Measurements from ENCODE around the gene CAMK1G. TPM values are rescaled to one million over a fixed set of nuclear protein-coding genes. Genes with fewer than 3 reads are reported as not detected.

Gene CAMK1G
- total RNA-seq, 1 donor from 2014 or later, result not detected

DNA sequence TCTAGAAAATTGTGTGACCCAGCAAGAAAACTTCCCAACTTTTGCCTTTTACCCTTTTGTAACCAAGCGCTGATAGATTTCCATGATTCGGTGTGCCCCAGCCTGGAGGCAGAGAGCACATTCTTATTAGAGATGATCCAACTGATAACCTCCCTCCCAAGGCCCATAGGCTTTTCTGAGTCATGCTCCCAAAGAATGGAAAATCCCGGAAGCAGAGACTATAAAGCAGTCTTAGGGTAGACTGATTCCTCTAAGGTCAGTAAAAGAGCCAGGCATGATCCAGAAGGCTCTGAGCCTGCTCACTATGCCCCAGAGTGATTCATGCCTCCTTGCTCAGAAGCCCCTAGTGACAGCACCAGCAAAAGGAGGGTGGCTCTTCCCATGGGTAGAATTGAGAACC is 4.3 kb downstream of the CAMK1G start:
- Mint-ChIP-seq H3K4me3 (ENCODE audit: unreplicated experiment) (no peak overlapping the region), H3K9me3 (ENCODE audit: unreplicated experiment) (no peaks in the 10 kb centered on the region), H3K27ac (ENCODE audit: unreplicated experiment) (no peak overlapping the region), H3K27me3 (ENCODE audit: unreplicated experiment) (peaks cover 2% of the 10 kb centered on the region), H3K4me1 (ENCODE audit: unreplicated experiment) (no peaks in the 10 kb centered on the region), H3K36me3 (ENCODE audit: low read depth, unreplicated experiment) (no peaks in the 10 kb centered on the region)
- TF ChIP-seq, protein P1, sequence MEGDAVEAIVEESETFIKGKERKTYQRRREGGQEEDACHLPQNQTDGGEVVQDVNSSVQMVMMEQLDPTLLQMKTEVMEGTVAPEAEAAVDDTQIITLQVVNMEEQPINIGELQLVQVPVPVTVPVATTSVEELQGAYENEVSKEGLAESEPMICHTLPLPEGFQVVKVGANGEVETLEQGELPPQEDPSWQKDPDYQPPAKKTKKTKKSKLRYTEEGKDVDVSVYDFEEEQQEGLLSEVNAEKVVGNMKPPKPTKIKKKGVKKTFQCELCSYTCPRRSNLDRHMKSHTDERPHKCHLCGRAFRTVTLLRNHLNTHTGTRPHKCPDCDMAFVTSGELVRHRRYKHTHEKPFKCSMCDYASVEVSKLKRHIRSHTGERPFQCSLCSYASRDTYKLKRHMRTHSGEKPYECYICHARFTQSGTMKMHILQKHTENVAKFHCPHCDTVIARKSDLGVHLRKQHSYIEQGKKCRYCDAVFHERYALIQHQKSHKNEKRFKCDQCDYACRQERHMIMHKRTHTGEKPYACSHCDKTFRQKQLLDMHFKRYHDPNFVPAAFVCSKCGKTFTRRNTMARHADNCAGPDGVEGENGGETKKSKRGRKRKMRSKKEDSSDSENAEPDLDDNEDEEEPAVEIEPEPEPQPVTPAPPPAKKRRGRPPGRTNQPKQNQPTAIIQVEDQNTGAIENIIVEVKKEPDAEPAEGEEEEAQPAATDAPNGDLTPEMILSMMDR (IDR thresholded peaks at IDR 0.05; ENCODE audit: unreplicated experiment), result no peak
- DNase-seq (ENCODE audit: low spot score), result no peak

DNA sequence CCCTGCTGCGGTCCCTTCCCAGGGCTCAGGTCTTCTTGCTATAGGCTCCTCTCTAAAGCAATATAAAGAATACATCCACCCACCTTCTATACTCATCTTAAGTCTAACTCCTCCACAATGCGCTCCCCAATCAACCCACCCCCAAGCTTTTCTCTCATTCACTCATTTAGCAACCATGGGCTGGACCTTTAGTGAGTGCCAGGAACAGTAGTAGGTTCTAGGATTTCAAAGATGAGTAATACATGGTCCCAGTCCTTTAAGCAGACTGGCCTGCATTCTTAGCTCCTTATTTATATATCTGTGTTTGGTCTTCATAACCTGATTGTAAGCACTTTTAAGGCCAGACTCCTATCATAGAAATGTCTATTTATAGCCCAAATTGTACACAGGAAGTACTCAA is 5.9 kb downstream of the CAMK1G start:
- Mint-ChIP-seq H3K27me3 (ENCODE audit: unreplicated experiment) (peaks cover 2% of the 10 kb centered on the region), H3K4me3 (ENCODE audit: unreplicated experiment) (no peak overlapping the region), H3K4me1 (ENCODE audit: unreplicated experiment) (peaks cover 10% of the 10 kb centered on the region), H3K27ac (ENCODE audit: unreplicated experiment) (no peak overlapping the region), H3K36me3 (ENCODE audit: low read depth, unreplicated experiment) (no peaks in the 10 kb centered on the region), H3K9me3 (ENCODE audit: unreplicated experiment) (no peaks in the 10 kb centered on the region)
- TF ChIP-seq, protein P1 (IDR thresholded peaks at IDR 0.05; ENCODE audit: unreplicated experiment), result no peak
- DNase-seq (ENCODE audit: low spot score), result no peak

DNA sequence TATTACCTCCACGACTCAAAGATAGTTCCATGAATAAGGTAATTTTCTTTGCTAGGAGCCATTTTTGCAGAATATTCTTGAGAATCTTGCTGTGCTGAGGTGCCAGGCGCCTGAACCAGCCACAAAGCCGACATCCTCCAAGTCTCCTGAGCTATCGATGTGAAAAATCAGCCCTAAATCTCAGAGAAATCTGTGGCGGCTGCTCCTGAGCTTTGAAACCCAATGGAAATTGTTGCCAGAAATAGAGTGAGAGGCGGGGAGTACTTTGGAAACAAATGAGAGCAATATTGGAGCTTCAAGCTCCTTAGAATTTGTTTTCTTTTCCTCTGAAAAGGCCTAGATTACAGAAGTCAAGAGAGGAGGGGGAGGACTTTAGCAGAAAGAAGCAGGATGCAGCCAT is 6.3 kb downstream of the CAMK1G start:
- no peak for DNase-seq (ENCODE audit: low spot score)
- Mint-ChIP-seq H3K27ac (ENCODE audit: unreplicated experiment) (no peak overlapping the region), H3K4me3 (ENCODE audit: unreplicated experiment) (no peak overlapping the region), H3K9me3 (ENCODE audit: unreplicated experiment) (no peaks in the 10 kb centered on the region), H3K27me3 (ENCODE audit: unreplicated experiment) (peaks cover 2% of the 10 kb centered on the region), H3K4me1 (ENCODE audit: unreplicated experiment) (peaks cover 11% of the 10 kb centered on the region), H3K36me3 (ENCODE audit: low read depth, unreplicated experiment) (no peaks in the 10 kb centered on the region)
- TF ChIP-seq, protein P1 (IDR thresholded peaks at IDR 0.05; ENCODE audit: unreplicated experiment), result no peak

DNA sequence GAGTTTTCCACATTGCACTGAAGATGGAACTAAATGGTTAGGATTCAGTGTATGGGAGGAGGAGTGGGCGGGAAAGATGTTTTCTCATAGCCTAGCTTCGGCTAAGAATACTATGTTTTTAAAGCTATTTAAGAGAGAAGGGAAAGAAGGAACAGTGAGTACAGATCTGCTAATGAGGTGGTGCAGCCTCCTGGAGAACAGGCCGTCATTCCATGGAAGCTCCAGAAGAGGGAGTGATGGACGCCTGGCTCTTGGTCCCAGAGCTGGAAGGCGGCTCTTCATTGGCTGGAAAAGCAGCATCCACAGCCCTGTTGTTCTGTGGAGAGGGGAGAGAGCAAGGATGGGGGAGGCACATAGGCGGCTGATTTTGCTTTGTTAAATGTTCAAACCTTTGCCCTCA is 6.9 kb downstream of the CAMK1G start:
- H3K9me3 Mint-ChIP-seq (ENCODE audit: unreplicated experiment), result no peaks in the 10 kb centered on the region
- H3K27ac Mint-ChIP-seq (ENCODE audit: unreplicated experiment), result no peak overlapping the region

DNA sequence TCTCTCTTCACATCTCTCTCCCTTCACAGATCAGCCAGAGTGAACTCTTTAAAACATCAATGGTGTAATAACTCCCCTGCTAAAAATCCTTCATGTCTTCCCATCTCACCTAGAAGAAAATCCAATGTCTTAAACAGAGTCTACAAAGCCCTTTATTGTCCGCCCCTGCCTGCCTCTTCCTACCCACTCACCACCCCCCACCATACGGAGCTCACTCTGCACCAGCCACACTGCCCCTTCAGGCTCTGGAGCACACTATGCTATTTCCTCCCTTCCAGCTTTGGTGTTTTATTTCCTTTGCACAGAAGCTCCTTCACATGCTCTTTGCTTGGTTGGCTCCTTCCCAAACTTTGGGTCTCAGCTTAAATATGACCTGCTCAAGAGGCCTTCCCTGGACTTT is 10.2 kb downstream of the CAMK1G start:
- H3K4me1 Mint-ChIP-seq (ENCODE audit: unreplicated experiment), result peaks cover 11% of the 10 kb centered on the region
- TF ChIP-seq, protein P1 (IDR thresholded peaks at IDR 0.05; ENCODE audit: unreplicated experiment), result no peak
- H3K4me3 Mint-ChIP-seq (ENCODE audit: unreplicated experiment), result no peak overlapping the region
- peaks cover 3% of the 10 kb centered on the region for H3K27me3 Mint-ChIP-seq (ENCODE audit: unreplicated experiment)
- H3K36me3 Mint-ChIP-seq (ENCODE audit: low read depth, unreplicated experiment), result no peaks in the 10 kb centered on the region
- H3K9me3 Mint-ChIP-seq (ENCODE audit: unreplicated experiment), result no peaks in the 10 kb centered on the region
- H3K27ac Mint-ChIP-seq (ENCODE audit: unreplicated experiment), result no peak overlapping the region
- DNase-seq (ENCODE audit: low spot score), result no peak

More for the DNA sequence above, 6.9 kb downstream of the CAMK1G start:
- Mint-ChIP-seq H3K4me3 (ENCODE audit: unreplicated experiment) (no peak overlapping the region), H3K27me3 (ENCODE audit: unreplicated experiment) (peaks cover 3% of the 10 kb centered on the region), H3K4me1 (ENCODE audit: unreplicated experiment) (peaks cover 11% of the 10 kb centered on the region), H3K36me3 (ENCODE audit: low read depth, unreplicated experiment) (no peaks in the 10 kb centered on the region)
- TF ChIP-seq, protein P1 (IDR thresholded peaks at IDR 0.05; ENCODE audit: unreplicated experiment), result no peak
- peak; percentile 47 for DNase-seq (ENCODE audit: low spot score)
